K562 (cell line): ENCODE data around the gene ADAM15. TPM values are rescaled to one million over a fixed set of nuclear protein-coding genes. Genes with fewer than 3 reads are reported as not detected.

Source experiments
- CCAR2 ChIP-seq: fragments of 200-400 bp; formaldehyde crosslinking; IDR thresholded peaks from 2 replicates; pipeline ENCODE4 v1.6.1; 2017; ENCODE audit warnings: mild to moderate bottlenecking, low read depth, low read length
- THAP12 ChIP-seq: fragments of 250-450 bp; sonication (Bioruptor Pico); IDR thresholded peaks from 2 replicates; pipeline ENCODE4 v1.9.0; 2021; ENCODE audit warnings: mild to moderate bottlenecking, inconsistent platforms
- ZNF780A ChIP-seq: fragments of 250-450 bp; sonication (Bioruptor Pico); IDR thresholded peaks from 2 replicates; pipeline ENCODE4 v1.5.0; 2021; ENCODE audit warnings: mild to moderate bottlenecking
- polyA plus RNA-seq, 8 experiments: library from polyadenylated mRNA; depleted of rRNA in 4 of 8; stranded (reverse) in 5 of 8; unstranded in 3 of 8; fragments of >200 nt; fragmentation: Nextera tagmentation in 2 of 8; fragmentation: Illumina TruSeq in 1 of 8; extraction: Ambion mirVana in 2 of 8; extraction: Trizol in 1 of 8; gene quantifications; 2 replicates each; pipeline versions ENCODE4 v1.2.1 to v1.2.3, GENCODE V29; 2011 to 2014; ENCODE audit warnings: inconsistent platforms in 1 of 8, missing spikeins in 1 of 8
- total RNA-seq, 7 experiments: library from RNA; depleted of rRNA in 6 of 7; stranded (reverse); fragments of >200 nt in 6 of 7; fragmentation: Illumina TruSeq in 2 of 7; extraction: Trizol in 2 of 7; gene quantifications; 2 replicates each; pipeline versions ENCODE4 v1.2.1 to v1.2.3, GENCODE V29; 2011 to 2021; ENCODE audit warnings: low replicate concordance in 1 of 7
- TF ChIP-seq, protein P1 (sequence below): fragments of 450-650 bp; IDR thresholded peaks from 2 replicates; pipeline ENCODE4 v1.6.1; 2016; ENCODE audit warnings: mild to moderate bottlenecking, moderate library complexity
- TF ChIP-seq, protein P2 (sequence below): fragments of 250-450 bp; sonication (Bioruptor Pico); IDR thresholded peaks from 2 replicates; pipeline ENCODE4 v1.8.0; 2021; ENCODE audit warnings: moderate library complexity, mild to moderate bottlenecking, inconsistent platforms

ADAM15 gene
- total and polyA plus RNA-seq, 9 of the 15 experiments (the other 6 are each of a cell fraction or from before 2014, with no cell fraction given): 0.69 to 72.3 (median 32.8) TPM

DNA sequence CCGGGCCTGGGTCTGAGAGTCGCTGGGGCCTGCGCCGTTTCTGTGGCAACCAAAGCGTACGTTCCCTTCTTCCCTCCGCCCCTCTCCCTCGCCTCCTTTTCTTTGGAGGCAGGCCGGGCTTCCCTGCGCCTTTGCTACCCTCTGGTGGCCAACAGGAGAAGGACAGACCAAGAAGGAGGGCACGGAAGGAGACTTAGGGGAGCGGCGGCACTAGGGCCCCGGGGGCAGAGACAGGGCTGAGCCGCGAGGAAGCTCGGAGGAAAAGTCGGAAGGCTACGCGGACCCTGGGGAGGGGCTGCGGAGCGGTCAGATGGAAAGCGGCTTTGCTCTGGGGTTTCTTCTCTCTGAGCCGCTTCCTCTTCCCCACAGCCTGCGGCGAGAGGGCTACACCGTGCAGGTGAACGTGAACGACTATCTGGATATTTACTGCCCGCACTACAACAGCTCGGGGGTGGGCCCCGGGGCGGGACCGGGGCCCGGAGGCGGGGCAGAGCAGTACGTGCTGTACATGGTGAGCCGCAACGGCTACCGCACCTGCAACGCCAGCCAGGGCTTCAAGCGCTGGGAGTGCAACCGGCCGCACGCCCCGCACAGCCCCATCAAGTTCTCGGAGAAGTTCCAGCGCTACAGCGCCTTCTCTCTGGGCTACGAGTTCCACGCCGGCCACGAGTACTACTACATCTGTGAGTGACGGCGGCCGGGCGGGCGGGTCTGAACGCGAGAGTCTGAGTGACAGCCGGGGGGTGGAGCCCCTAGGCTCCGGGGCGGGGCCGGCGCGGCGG is 33.8 kb downstream of the ADAM15 start (continued):
- TF ChIP-seq, protein P1, sequence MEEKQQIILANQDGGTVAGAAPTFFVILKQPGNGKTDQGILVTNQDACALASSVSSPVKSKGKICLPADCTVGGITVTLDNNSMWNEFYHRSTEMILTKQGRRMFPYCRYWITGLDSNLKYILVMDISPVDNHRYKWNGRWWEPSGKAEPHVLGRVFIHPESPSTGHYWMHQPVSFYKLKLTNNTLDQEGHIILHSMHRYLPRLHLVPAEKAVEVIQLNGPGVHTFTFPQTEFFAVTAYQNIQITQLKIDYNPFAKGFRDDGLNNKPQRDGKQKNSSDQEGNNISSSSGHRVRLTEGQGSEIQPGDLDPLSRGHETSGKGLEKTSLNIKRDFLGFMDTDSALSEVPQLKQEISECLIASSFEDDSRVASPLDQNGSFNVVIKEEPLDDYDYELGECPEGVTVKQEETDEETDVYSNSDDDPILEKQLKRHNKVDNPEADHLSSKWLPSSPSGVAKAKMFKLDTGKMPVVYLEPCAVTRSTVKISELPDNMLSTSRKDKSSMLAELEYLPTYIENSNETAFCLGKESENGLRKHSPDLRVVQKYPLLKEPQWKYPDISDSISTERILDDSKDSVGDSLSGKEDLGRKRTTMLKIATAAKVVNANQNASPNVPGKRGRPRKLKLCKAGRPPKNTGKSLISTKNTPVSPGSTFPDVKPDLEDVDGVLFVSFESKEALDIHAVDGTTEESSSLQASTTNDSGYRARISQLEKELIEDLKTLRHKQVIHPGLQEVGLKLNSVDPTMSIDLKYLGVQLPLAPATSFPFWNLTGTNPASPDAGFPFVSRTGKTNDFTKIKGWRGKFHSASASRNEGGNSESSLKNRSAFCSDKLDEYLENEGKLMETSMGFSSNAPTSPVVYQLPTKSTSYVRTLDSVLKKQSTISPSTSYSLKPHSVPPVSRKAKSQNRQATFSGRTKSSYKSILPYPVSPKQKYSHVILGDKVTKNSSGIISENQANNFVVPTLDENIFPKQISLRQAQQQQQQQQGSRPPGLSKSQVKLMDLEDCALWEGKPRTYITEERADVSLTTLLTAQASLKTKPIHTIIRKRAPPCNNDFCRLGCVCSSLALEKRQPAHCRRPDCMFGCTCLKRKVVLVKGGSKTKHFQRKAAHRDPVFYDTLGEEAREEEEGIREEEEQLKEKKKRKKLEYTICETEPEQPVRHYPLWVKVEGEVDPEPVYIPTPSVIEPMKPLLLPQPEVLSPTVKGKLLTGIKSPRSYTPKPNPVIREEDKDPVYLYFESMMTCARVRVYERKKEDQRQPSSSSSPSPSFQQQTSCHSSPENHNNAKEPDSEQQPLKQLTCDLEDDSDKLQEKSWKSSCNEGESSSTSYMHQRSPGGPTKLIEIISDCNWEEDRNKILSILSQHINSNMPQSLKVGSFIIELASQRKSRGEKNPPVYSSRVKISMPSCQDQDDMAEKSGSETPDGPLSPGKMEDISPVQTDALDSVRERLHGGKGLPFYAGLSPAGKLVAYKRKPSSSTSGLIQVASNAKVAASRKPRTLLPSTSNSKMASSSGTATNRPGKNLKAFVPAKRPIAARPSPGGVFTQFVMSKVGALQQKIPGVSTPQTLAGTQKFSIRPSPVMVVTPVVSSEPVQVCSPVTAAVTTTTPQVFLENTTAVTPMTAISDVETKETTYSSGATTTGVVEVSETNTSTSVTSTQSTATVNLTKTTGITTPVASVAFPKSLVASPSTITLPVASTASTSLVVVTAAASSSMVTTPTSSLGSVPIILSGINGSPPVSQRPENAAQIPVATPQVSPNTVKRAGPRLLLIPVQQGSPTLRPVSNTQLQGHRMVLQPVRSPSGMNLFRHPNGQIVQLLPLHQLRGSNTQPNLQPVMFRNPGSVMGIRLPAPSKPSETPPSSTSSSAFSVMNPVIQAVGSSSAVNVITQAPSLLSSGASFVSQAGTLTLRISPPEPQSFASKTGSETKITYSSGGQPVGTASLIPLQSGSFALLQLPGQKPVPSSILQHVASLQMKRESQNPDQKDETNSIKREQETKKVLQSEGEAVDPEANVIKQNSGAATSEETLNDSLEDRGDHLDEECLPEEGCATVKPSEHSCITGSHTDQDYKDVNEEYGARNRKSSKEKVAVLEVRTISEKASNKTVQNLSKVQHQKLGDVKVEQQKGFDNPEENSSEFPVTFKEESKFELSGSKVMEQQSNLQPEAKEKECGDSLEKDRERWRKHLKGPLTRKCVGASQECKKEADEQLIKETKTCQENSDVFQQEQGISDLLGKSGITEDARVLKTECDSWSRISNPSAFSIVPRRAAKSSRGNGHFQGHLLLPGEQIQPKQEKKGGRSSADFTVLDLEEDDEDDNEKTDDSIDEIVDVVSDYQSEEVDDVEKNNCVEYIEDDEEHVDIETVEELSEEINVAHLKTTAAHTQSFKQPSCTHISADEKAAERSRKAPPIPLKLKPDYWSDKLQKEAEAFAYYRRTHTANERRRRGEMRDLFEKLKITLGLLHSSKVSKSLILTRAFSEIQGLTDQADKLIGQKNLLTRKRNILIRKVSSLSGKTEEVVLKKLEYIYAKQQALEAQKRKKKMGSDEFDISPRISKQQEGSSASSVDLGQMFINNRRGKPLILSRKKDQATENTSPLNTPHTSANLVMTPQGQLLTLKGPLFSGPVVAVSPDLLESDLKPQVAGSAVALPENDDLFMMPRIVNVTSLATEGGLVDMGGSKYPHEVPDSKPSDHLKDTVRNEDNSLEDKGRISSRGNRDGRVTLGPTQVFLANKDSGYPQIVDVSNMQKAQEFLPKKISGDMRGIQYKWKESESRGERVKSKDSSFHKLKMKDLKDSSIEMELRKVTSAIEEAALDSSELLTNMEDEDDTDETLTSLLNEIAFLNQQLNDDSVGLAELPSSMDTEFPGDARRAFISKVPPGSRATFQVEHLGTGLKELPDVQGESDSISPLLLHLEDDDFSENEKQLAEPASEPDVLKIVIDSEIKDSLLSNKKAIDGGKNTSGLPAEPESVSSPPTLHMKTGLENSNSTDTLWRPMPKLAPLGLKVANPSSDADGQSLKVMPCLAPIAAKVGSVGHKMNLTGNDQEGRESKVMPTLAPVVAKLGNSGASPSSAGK: no peak
- TF ChIP-seq CCAR2 (no peak), ZNF780A (no peak), THAP12 (no peak)
- TF ChIP-seq, protein P2, sequence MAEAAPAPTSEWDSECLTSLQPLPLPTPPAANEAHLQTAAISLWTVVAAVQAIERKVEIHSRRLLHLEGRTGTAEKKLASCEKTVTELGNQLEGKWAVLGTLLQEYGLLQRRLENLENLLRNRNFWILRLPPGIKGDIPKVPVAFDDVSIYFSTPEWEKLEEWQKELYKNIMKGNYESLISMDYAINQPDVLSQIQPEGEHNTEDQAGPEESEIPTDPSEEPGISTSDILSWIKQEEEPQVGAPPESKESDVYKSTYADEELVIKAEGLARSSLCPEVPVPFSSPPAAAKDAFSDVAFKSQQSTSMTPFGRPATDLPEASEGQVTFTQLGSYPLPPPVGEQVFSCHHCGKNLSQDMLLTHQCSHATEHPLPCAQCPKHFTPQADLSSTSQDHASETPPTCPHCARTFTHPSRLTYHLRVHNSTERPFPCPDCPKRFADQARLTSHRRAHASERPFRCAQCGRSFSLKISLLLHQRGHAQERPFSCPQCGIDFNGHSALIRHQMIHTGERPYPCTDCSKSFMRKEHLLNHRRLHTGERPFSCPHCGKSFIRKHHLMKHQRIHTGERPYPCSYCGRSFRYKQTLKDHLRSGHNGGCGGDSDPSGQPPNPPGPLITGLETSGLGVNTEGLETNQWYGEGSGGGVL (CRISPR knock-in tag): no peak
